ENCODE results near the gene DHH.

Gene DHH

GRCh38 chr12:49109641-49110463 is 15.3 kb upstream of the DHH start:
- no peak for DNase-seq (ENCODE audit: low read depth)

GRCh38 chr12:49108958-49109404 is 14.4 kb upstream of the DHH start:
- DNase-seq (ENCODE audit: low read depth), result no peak

GRCh38 chr12:49105504-49106084 is 11.0 kb upstream of the DHH start:
- DNase-seq (ENCODE audit: low read depth), result no peak

DNA sequence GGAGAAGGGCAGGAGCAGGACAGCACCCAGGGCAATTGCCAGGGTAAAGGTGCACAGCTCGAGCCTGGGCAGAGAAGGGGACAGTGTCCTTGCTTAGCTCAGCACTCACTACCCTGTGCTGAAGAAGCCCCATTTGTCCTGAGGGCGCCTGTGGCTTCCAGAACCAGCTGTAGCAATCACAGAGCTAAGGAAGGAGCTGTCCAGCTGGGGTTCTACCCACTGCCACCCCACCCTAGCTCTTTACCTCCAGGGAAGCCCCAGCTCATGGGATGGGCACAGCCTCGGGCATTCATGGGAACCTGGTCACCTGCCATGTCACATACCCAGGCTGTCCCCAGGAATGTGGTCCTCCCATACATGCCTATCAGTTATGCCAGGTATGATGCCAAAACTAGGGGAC is 10.2 kb upstream of the DHH start:
- no peak for DNase-seq (ENCODE audit: low read depth)

GRCh38 chr12:49100380-49100779 is 5.8 kb upstream of the DHH start:
- no peak for DNase-seq (ENCODE audit: low read depth)

DNA sequence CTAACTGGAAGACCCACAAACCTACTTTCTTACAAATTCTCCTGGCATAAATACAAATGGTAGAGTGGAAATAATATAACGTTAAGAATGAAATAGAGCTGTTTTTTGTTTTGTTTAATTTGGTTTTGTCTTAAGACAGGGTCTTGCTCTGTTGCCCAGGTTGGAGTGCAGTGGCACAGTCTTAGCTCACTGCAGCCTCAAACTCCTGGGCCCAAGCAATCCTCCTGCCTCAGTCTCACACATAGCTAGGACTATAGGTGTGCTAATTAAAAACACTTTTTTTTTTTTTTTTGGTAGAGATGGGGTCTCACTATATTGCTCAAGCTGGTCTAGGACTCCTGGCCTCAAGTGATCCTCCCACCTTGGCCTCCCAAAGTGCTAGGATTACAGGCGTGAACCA is 4.1 kb upstream of the DHH start:
- DNase-seq (ENCODE audit: low read depth), result no peak

- no peak for DNase-seq (ENCODE audit: low read depth)
Observed at GRCh38 chr12:49098035-49098451, 3.4 kb upstream of the DHH start.

DNA sequence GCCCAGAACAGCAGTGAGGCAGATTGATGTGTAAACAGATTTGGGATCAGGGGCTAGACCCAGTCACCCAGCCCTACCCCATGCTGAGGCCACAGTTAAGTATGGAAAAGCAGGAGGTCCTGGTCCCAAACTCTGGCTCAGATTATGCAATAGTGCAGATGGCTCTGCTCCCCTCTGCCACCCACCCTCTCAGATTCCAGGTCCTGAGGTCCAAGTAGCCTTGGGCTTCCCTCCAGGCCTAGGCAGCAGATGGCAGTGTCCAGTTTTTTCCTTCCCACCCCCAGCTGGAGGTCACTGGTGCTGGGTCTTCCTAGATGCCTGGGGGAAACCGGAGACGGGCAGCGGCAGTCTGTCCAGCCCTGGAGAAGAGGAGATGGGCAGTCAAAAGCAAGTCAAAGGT is 2.8 kb upstream of the DHH start:
- DNase-seq (ENCODE audit: low read depth), result no peak

GRCh38 chr12:49094975-49095365 is 369 bp upstream of the DHH start:
- DNase-seq (ENCODE audit: low read depth), result no peak

DNA sequence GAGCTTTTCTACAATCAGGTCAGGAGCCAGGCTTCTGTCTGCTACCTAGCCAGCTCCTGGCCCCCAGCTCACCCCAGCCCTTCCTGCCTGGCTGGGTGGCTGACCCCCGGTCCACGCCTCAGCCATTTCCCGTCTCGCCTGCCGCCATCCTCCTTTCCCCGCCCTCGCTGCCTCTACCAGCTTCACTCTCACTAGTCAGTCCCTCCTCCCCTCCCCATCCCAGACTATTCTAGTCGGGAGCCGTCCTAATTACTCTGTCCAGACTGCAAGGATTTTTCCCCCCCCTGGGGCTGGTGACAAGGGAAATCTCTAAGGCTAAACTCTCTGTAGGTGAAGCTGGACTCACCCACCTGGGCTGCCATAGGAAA is 825 bp downstream of the DHH start:
- no peak for DNase-seq (ENCODE audit: low read depth)

- DNase-seq (ENCODE audit: low read depth), result no peak
Observed at GRCh38 chr12:49092816-49093406, 1.7 kb downstream of the DHH start.

DNA sequence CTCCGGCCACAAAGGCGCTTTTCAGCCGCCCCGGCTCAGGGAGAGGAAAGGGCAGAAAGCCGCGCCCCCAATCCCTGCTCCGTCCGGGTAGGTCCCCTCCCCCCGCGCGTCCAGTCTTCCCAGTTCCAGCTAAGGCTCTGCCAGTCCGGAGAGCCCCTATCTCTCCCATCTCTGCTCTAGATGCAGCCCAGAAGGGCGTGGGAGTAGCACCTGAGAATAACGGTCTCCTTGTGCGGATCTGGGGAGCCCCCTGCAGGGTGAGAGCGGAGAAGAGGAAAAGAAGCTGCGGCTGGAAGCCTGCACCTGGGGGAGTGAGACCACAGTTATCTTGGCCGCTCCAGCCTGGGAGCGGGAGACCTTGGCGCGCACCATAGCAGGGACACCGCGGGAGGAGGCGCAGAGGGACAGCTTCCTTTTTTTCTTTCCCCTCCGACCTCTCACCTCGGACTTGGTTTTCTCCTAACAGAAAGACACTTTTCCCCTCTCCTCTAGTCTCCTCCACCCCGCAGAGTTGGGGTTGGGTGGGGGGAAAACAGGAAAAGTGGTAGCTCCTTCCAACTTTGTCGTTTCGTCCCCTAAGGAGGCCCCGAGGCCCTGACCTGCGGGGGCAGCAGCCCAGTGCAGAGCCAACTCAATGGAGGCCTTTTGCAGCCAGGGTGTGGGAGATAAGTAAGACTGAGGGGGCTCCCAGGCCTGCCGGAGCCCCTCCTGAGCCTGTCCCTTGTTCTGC is 2.4 kb downstream of the DHH start:
- no peak for DNase-seq (ENCODE audit: low read depth)

DNA sequence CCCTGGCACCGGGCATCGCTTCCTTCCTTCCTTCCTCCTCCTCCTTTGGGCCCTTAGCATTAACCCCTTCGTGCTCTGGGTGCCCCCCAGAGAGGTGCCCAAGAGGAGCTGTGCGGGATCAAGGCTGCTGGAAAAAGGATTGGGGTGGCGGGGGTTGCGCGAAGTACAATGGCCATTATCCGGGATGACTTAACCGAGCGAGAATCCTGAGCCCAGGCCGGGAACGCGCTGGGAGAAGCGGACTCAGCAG is 2.8 kb downstream of the DHH start:
- no peak for DNase-seq (ENCODE audit: low read depth)

GRCh38 chr12:49091056-49091835 is 3.4 kb downstream of the DHH start:
- DNase-seq (ENCODE audit: low read depth), result no peak

- no peak for DNase-seq (ENCODE audit: low read depth)
Observed at GRCh38 chr12:49089821-49090773, 4.5 kb downstream of the DHH start.

DNA sequence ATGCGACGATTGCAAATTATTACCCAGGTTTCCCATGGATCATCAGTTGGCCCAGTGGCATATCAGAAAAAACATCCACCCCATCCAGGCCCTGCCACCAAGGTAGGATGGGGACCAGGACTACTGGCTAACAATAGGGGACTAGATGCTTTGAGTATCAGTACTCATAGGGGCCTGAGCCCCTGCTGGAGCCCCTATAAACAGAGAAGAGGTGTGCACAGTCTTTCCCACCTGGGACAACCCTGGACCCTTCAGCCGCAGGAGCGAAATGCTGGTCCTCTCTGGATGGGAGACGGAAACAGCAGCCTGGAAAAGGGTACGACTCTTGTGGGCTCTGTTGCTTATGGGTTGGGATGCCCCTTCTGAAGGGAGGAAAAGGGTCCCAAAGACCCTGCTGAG is 5.7 kb downstream of the DHH start:
- DNase-seq (ENCODE audit: low read depth), result no peak

DNA sequence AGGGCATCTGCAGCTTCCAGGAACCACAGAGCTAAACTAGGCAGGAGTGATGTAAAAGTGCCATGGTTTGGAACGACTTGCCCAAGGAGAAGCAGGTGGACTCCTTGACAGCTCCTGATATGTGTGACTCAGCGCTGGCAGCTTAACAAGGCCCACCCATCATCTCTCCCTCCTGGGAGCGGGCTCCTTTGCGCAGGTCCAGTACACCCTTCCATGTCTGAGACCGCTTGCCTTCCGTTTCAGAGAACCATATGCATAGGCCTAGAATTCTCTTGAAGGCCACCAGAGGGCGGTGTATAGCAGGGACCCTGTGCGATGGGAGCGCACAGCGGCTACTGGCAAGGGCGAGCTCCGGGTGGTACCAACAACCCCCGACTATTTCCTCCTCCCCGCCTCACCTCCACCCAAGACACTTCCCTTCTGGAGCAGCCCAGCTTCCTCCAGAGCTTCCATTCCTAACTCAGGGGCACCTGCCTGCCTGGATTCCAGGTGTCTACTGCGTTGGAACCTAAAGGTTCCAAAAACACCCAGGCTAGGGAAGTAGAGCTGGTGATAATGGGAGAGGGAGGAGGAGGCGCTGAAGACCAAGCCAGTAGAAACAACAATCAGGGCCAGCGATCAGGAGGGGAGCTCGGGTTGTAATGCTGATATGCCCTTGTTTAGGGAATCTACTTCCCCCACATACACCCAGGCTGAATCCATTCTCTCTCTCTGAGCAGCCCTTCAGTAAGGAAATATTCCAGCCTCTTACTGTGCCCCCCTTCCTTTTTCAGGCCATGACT is 6.3 kb downstream of the DHH start:
- DNase-seq (ENCODE audit: low read depth), result peak; percentile 69

DNA sequence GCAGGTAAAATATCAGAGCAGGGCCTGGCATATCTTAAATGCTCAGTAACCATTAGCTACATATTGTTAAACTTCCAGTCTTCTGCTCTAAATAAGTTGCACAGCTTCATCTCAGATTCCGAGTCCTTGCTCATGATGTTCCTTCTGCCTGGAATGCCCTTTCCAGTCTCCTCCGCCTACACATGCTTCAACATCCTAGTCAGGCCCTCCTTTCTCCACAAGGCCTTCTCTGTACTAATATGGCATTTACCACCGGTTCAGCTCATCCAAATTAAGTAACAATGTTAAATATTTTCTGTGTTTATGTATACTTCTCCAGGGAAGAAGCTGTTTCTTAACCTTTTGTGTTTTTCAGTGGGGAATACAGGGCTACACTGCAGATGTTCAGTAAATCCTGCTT is 8.5 kb downstream of the DHH start:
- DNase-seq (ENCODE audit: low read depth), result no peak

GRCh38 chr12:49084438-49084837 is 10.2 kb downstream of the DHH start:
- no peak for DNase-seq (ENCODE audit: low read depth)

GRCh38 chr12:49079793-49080192 is 14.8 kb downstream of the DHH start:
- DNase-seq (ENCODE audit: low read depth), result no peak
